HG03442 (cell line): ENCODE measurements around the gene ANKRD11.

Experiments
- ATAC-seq: cut with Tn5 transposase; IDR thresholded peaks from one replicate; pipeline ENCODE4 v1.9.1; 2021; ENCODE audit warnings: mild to moderate bottlenecking, moderate library complexity; ENCODE audit not compliant: unreplicated experiment

The ANKRD11 gene

GRCh38 chr16:89291363-89291762 is 199.0 kb downstream of the ANKRD11 start:
- no peak for ATAC-seq

- ATAC-seq: no peak
These were observed 199.5 kb downstream of the ANKRD11 start for GRCh38 chr16:89290887-89291286.

- no peak for ATAC-seq
These were observed 199.9 kb downstream of the ANKRD11 start for GRCh38 chr16:89290472-89290871.

- ATAC-seq: no peak
These were observed 200.6 kb downstream of the ANKRD11 start for GRCh38 chr16:89289428-89290395.

GRCh38 chr16:89288966-89289365 is 201.4 kb downstream of the ANKRD11 start:
- ATAC-seq: no peak

GRCh38 chr16:89288577-89288844 is 201.8 kb downstream of the ANKRD11 start:
- ATAC-seq: no peak

- ATAC-seq: no peak
These were observed 202.4 kb downstream of the ANKRD11 start for GRCh38 chr16:89287777-89288576.

- no peak for ATAC-seq
These were observed 204.3 kb downstream of the ANKRD11 start for GRCh38 chr16:89286096-89286495.

- ATAC-seq: no peak
These were observed 205.0 kb downstream of the ANKRD11 start for GRCh38 chr16:89285381-89285780.

GRCh38 chr16:89283449-89283848 is 206.9 kb downstream of the ANKRD11 start:
- no peak for ATAC-seq

- ATAC-seq: no peak
These were observed 207.8 kb downstream of the ANKRD11 start for GRCh38 chr16:89282523-89282922.

- no peak for ATAC-seq
These were observed 208.5 kb downstream of the ANKRD11 start for GRCh38 chr16:89281829-89282228.

GRCh38 chr16:89281189-89281577 is 209.2 kb downstream of the ANKRD11 start:
- no peak for ATAC-seq

- ATAC-seq: no peak
These were observed 209.7 kb downstream of the ANKRD11 start for GRCh38 chr16:89280546-89281188.

- ATAC-seq: no peak
These were observed 210.5 kb downstream of the ANKRD11 start for GRCh38 chr16:89279666-89280481.

GRCh38 chr16:89278441-89279240 is 211.7 kb downstream of the ANKRD11 start:
- ATAC-seq: no peak

GRCh38 chr16:89277641-89278341 is 212.6 kb downstream of the ANKRD11 start:
- ATAC-seq: no peak

- no peak for ATAC-seq
These were observed 213.3 kb downstream of the ANKRD11 start for GRCh38 chr16:89277049-89277448.
